ENCODE data around the gene MPRIP.

GRCh38 chr17:17097763-17098345 is 55.6 kb downstream of the MPRIP start:
- no peak for TF ChIP-seq FOXP1 (CRISPR knock-in tag; IDR thresholded peaks at IDR 0.05; ENCODE audit: borderline replicate concordance)
- no peak for TF ChIP-seq HMGXB4 (CRISPR knock-in tag; IDR thresholded peaks at IDR 0.05)
- TF ChIP-seq CTCF (IDR thresholded peaks at IDR 0.05): no peak
- TF ChIP-seq KAT7 (CRISPR knock-in tag; IDR thresholded peaks at IDR 0.05; ENCODE audit: borderline replicate concordance): no peak
- no peak for TF ChIP-seq PRDM15 (CRISPR knock-in tag; IDR thresholded peaks at IDR 0.05)
- no peak for TF ChIP-seq USF1 (CRISPR knock-in tag; IDR thresholded peaks at IDR 0.05)
- TF ChIP-seq OVOL2 (CRISPR knock-in tag; IDR thresholded peaks at IDR 0.05; ENCODE audit: borderline replicate concordance): no peak
- no peak for TF ChIP-seq NR2C2 (CRISPR knock-in tag; IDR thresholded peaks at IDR 0.05)
- no peak for TF ChIP-seq TEAD4 (CRISPR knock-in tag; IDR thresholded peaks at IDR 0.05)
- no peak for TF ChIP-seq CBFB (CRISPR knock-in tag; IDR thresholded peaks at IDR 0.05; ENCODE audit: low read depth)
